Duodenal mucosa (tissue), 2 donors: ENCODE measurements around the gene GPR18.

Source experiments
- H3K27ac ChIP-seq: one replicate; pipeline ENCODE4 v1.7.0; 2013; ENCODE audit warnings: low read depth, low read length
- H3K27me3 ChIP-seq, 2 donors: one replicate each; pipeline ENCODE4 v1.7.0; 2013; ENCODE audit warnings: low read length in 2 of 2, control low read depth in 1 of 2; ENCODE audit not compliant: insufficient read depth in 2 of 2, control insufficient read depth in 1 of 2
- H3K36me3 ChIP-seq, 2 donors: one replicate each; pipeline ENCODE4 v1.7.0; 2013; ENCODE audit warnings: low read length in 2 of 2, control low read depth in 1 of 2; ENCODE audit not compliant: insufficient read depth in 2 of 2, control insufficient read depth in 1 of 2
- H3K4me1 ChIP-seq, 2 donors: one replicate each; pipeline ENCODE4 v1.7.0; 2013; ENCODE audit warnings: low read length in 2 of 2, control low read depth in 1 of 2; ENCODE audit not compliant: insufficient read depth in 2 of 2, control insufficient read depth in 1 of 2
- H3K4me3 ChIP-seq, 2 donors: one replicate each; pipeline ENCODE4 v1.7.0; 2013; ENCODE audit warnings: low read length in 2 of 2, low read depth in 1 of 2
- H3K9ac ChIP-seq, 2 donors: one replicate each; pipeline ENCODE4 v1.7.0; 2013; ENCODE audit warnings: low read length in 2 of 2, low read depth in 1 of 2
- H3K9me3 ChIP-seq, 2 donors: one replicate each; pipeline ENCODE4 v1.7.0; 2013; ENCODE audit warnings: low read length in 2 of 2, control low read depth in 1 of 2; ENCODE audit not compliant: control insufficient read depth in 1 of 2

The GPR18 gene

DNA sequence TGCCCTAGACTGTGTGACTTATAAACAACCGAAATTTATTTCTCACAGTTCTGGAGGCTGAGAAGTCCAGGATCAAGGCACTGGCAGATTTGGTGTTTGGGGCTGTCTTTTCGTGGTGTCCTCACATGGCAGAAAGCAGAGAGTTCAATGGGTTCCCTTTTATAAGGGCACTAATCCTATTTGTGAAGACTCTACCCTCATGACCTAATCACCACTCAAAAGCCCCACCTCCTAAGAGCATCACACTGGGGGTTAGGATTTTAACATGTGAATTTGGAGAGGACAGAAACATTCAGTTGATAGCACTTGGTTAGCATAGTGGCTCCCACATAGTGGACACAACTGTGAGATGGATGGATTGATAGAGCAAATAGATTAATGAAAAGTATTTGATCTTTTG is 21.5 kb upstream of the GPR18 start:
- no peak overlapping the region for H3K27ac ChIP-seq
- H3K36me3 ChIP-seq = peaks cover 5 to 10% of the 10 kb centered on the region in 2 donors

DNA sequence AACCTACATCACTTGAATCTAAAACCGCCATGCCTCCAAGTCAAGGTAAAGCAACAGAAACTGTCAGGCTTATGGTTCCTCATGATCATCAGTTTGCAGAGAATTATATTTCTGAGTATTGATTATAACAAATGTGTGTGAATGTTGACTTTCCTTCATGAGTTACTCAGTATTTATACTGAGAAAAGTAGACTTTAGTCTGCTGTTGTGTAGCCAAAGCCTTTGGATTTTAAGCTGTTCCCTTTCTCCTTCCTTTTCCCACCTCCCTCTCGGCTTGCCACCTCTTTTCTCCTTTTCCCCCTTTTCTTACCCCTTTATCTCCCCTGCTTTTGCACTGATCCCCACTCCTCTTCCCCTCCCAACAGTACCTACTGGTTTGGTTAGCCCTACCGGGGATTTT is 20.7 kb upstream of the GPR18 start:
- Histone ChIP-seq H3K9ac (no peak overlapping the region), H3K4me1 (peaks cover 0 to 28% of the 10 kb centered on the region in 2 donors), H3K27me3 (no peaks in the 10 kb centered on the region), H3K36me3 (peaks cover 5 to 10% of the 10 kb centered on the region in 2 donors), H3K27ac (no peak overlapping the region), H3K4me3 (no peak overlapping the region), H3K9me3 (no peaks in the 10 kb centered on the region)

More for the DNA sequence above, 21.5 kb upstream of the GPR18 start:
- Histone ChIP-seq H3K9me3 (no peaks in the 10 kb centered on the region), H3K4me1 (peaks cover 0 to 29% of the 10 kb centered on the region in 2 donors), H3K9ac (no peak overlapping the region), H3K27me3 (no peaks in the 10 kb centered on the region), H3K4me3 (no peak overlapping the region)

DNA sequence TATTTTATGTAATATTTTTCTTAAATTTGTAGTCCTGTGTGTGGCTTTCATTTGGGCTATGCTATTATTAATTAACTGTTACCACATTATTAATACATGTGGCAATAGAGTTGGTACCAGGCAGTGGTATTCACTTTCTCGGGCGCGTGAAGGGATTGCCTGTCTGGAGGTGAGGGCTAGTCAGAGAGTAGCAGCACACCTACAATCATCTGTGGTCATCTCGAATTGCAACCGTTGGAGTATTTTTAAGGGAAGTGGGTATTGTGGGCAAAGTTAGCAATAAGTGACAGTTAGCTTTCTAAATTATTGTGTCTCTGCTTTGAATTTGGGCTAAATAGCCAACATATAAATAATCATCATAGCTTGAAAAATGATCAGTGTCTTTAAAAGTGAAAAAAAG is 20.0 kb upstream of the GPR18 start:
- no peaks in the 10 kb centered on the region for H3K9me3 ChIP-seq
- H3K27me3 ChIP-seq = no peaks in the 10 kb centered on the region
- peaks cover 0 to 25% of the 10 kb centered on the region in 2 donors for H3K4me1 ChIP-seq
- peaks cover 5 to 10% of the 10 kb centered on the region in 2 donors for H3K36me3 ChIP-seq
- H3K4me3 ChIP-seq = no peak overlapping the region
- H3K9ac ChIP-seq = no peak overlapping the region
- H3K27ac ChIP-seq = no peak overlapping the region

GRCh38 chr13:99277629-99278028 is 19.4 kb upstream of the GPR18 start:
- Histone ChIP-seq H3K4me1 (peaks cover 0 to 19% of the 10 kb centered on the region in 2 donors), H3K36me3 (peaks cover 5 to 10% of the 10 kb centered on the region in 2 donors), H3K4me3 (no peak overlapping the region), H3K9ac (no peak overlapping the region), H3K9me3 (no peaks in the 10 kb centered on the region), H3K27ac (no peak overlapping the region), H3K27me3 (no peaks in the 10 kb centered on the region)

GRCh38 chr13:99276706-99277105 is 18.5 kb upstream of the GPR18 start:
- H3K4me1 ChIP-seq = peaks cover 0 to 13% of the 10 kb centered on the region in 2 donors
- H3K4me3 ChIP-seq = no peak overlapping the region
- H3K27ac ChIP-seq = no peak overlapping the region
- H3K36me3 ChIP-seq = peaks cover 5 to 10% of the 10 kb centered on the region in 2 donors
- no peaks in the 10 kb centered on the region for H3K27me3 ChIP-seq
- H3K9ac ChIP-seq = no peak overlapping the region
- no peaks in the 10 kb centered on the region for H3K9me3 ChIP-seq

DNA sequence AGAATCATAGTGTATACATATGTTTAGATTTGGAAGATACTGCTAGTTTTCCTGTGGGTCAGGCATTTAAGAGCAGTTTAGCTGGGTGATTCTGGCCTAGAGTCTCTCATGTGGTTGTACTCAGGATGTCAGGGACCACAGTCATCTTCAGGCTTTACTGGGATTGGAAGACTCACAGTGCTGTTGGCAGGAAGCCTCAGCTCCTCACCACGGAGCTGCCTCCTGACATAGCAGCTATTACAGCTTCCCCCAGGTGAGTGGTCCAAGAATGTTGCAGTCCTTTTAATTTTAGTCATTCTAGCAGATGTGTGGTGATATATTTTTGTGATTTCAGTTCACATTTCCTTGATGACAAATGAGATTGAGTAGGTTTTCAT is 16.9 kb upstream of the GPR18 start:
- H3K27me3 ChIP-seq = no peaks in the 10 kb centered on the region
- peaks cover 5 to 10% of the 10 kb centered on the region in 2 donors for H3K36me3 ChIP-seq
- peaks cover 0 to 8% of the 10 kb centered on the region in 2 donors for H3K4me1 ChIP-seq
- no peak overlapping the region for H3K27ac ChIP-seq
- H3K9me3 ChIP-seq = no peaks in the 10 kb centered on the region
- H3K9ac ChIP-seq = no peak overlapping the region
- H3K4me3 ChIP-seq = no peak overlapping the region

- Histone ChIP-seq H3K36me3 (peaks cover 4 to 5% of the 10 kb centered on the region in 2 donors), H3K9ac (no peak overlapping the region), H3K27me3 (no peaks in the 10 kb centered on the region), H3K4me3 (no peak overlapping the region), H3K27ac (no peak overlapping the region), H3K4me1 (no peaks in the 10 kb centered on the region), H3K9me3 (no peaks in the 10 kb centered on the region)
Observed at GRCh38 chr13:99273128-99273527, 14.9 kb upstream of the GPR18 start.

DNA sequence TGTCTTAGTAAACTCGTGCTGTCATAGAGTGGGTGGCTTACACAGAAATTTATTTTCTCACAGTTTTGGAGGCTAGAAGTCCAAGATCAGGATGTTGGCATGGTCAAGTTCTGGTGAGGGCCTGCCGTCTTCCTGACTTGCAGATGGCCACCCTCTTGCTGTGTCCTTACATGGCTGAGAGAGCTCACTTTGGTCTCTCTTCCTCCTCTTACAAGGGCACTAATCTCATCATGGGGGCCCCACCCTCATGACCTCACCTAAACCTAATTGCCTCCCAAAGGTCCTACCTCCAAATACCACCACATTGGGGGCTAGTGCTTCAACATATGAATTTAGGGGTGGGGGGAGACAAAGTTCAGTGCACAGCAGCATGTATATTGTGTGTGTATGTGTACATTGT is 14.3 kb upstream of the GPR18 start:
- Histone ChIP-seq H3K9ac (no peak overlapping the region), H3K36me3 (peaks cover 10 to 11% of the 10 kb centered on the region in 2 donors), H3K27me3 (no peaks in the 10 kb centered on the region), H3K4me3 (no peak overlapping the region), H3K4me1 (no peaks in the 10 kb centered on the region), H3K9me3 (no peaks in the 10 kb centered on the region), H3K27ac (no peak overlapping the region)

DNA sequence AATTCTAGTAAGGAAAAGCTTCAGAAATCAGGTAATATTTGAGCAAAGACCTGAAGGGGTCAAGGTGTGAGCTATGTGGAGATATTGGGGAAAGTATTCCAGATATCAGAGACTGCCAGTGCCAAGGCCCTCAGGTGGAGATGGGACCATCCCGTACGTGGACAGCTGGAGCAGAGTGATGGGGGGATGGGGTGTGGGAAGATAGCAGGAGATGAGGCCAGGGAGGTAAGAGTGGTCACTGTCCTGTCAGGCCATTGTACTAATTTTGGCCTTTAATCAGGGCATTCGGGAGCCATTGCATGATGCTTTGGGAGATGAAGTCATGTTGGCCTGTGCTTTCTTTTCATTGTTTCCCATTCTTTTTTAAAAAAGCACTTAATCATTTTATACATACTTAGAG is 13.1 kb upstream of the GPR18 start:
- Histone ChIP-seq H3K27me3 (no peaks in the 10 kb centered on the region), H3K9me3 (no peaks in the 10 kb centered on the region), H3K36me3 (peaks cover 7 to 11% of the 10 kb centered on the region in 2 donors), H3K4me3 (no peak overlapping the region), H3K4me1 (no peaks in the 10 kb centered on the region), H3K9ac (no peak overlapping the region), H3K27ac (no peak overlapping the region)

DNA sequence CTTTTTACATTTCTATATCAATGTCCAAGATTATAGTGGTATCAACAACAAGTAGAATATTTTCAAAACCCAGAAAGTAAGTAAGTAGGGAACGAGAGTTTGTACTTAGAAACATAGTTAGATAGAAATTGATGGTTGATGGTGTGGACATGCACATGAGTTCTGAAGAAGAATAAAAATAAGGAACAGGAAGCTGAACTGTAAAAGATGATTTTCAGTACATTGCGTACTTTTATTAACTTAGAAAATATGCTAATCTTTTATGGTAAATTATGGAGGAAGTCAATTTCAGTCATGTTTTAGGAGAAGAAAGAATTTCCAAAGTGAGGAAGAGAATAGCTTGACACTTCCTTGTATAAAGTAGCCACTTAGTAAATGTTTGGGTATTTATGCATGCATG is 12.3 kb upstream of the GPR18 start:
- H3K9me3 ChIP-seq = no peaks in the 10 kb centered on the region
- peaks cover 5 to 11% of the 10 kb centered on the region in 2 donors for H3K36me3 ChIP-seq
- H3K4me3 ChIP-seq = no peak overlapping the region
- no peak overlapping the region for H3K9ac ChIP-seq
- peaks cover 0 to 3% of the 10 kb centered on the region in 2 donors for H3K4me1 ChIP-seq
- H3K27ac ChIP-seq = no peak overlapping the region
- no peaks in the 10 kb centered on the region for H3K27me3 ChIP-seq
